Panc1 (cell line): ENCODE data around the gene RAPGEF1.

Source experiments
- CTCF ChIP-seq: fragments of 450-650 bp; IDR thresholded peaks from 2 replicates; pipeline ENCODE4 v1.5.1; 2017; ENCODE audit warnings: mild to moderate bottlenecking
- POLR2AphosphoS5 ChIP-seq: IDR thresholded peaks from 2 replicates; pipeline ENCODE4 v1.6.1; 2012; ENCODE audit warnings: mild to moderate bottlenecking, low read depth, low read length, moderate library complexity
- SIN3A ChIP-seq: IDR thresholded peaks from 2 replicates; pipeline ENCODE4 v1.6.1; 2012; ENCODE audit warnings: low read depth, mild to moderate bottlenecking, low read length, moderate library complexity, borderline replicate concordance; ENCODE audit not compliant: insufficient read depth
- TF ChIP-seq, protein P1 (sequence below), 2 experiments: IDR thresholded peaks; 2 replicates each; pipeline ENCODE4 v1.6.1; 2011 to 2012; ENCODE audit warnings: low read depth in 2 of 2, control low read depth in 1 of 2, low read length in 1 of 2, mild to moderate bottlenecking in 1 of 2, moderate library complexity in 1 of 2; ENCODE audit not compliant: insufficient read depth in 1 of 2

GRCh38 chr9:131608493-131609037, 131.3 kb downstream of the RAPGEF1 start:
- TF ChIP-seq, protein P1, sequence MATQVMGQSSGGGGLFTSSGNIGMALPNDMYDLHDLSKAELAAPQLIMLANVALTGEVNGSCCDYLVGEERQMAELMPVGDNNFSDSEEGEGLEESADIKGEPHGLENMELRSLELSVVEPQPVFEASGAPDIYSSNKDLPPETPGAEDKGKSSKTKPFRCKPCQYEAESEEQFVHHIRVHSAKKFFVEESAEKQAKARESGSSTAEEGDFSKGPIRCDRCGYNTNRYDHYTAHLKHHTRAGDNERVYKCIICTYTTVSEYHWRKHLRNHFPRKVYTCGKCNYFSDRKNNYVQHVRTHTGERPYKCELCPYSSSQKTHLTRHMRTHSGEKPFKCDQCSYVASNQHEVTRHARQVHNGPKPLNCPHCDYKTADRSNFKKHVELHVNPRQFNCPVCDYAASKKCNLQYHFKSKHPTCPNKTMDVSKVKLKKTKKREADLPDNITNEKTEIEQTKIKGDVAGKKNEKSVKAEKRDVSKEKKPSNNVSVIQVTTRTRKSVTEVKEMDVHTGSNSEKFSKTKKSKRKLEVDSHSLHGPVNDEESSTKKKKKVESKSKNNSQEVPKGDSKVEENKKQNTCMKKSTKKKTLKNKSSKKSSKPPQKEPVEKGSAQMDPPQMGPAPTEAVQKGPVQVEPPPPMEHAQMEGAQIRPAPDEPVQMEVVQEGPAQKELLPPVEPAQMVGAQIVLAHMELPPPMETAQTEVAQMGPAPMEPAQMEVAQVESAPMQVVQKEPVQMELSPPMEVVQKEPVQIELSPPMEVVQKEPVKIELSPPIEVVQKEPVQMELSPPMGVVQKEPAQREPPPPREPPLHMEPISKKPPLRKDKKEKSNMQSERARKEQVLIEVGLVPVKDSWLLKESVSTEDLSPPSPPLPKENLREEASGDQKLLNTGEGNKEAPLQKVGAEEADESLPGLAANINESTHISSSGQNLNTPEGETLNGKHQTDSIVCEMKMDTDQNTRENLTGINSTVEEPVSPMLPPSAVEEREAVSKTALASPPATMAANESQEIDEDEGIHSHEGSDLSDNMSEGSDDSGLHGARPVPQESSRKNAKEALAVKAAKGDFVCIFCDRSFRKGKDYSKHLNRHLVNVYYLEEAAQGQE (IDR thresholded peaks at IDR 0.05; ENCODE audit: insufficient read depth in 1 of 2, low read depth in 2 of 2, low read length in 1 of 2): no peak
- TF ChIP-seq CTCF (no peak), POLR2AphosphoS5 (no peak; the same call in 1 of the 2 replicates), SIN3A (no peak)
